ENCODE results near the gene N4BP3. TPM values are rescaled to one million over a fixed set of nuclear protein-coding genes. Genes with fewer than 3 reads are reported as not detected.

Gene N4BP3
- polyA plus RNA-seq, 1 experiment, result 0.04 TPM

- Histone ChIP-seq H3K27me3 (ENCODE audit: control insufficient read depth, insufficient read depth, low read length) (peaks cover under 1% of the 10 kb centered on the region; the same call in 1 of the 2 replicates), H3K4me3 (ENCODE audit: low read depth, low read length) (no peak overlapping the region), H3K36me3 (ENCODE audit: control insufficient read depth, insufficient read depth, low read length) (no peaks in the 10 kb centered on the region)
- ChIA-PET CTCF (no interaction called here), POLR2A (no interaction called here)
- no peak for TF ChIP-seq CTCF (IDR thresholded peaks at IDR 0.05; ENCODE audit: insufficient read depth, low read depth, low read length)
- no peak for DNase-seq (ENCODE audit: low read depth)
These were observed 9.0 kb downstream of the N4BP3 start for GRCh38 chr5:178122346-178122745.

- no peaks in the 10 kb centered on the region for H3K27me3 ChIP-seq (ENCODE audit: control insufficient read depth, insufficient read depth, low read length)
- TF ChIP-seq CTCF (IDR thresholded peaks at IDR 0.05; ENCODE audit: insufficient read depth, low read depth, low read length), result no peak
- no peak for DNase-seq (ENCODE audit: low read depth)
- H3K36me3 ChIP-seq (ENCODE audit: control insufficient read depth, insufficient read depth, low read length), result no peaks in the 10 kb centered on the region
- CTCF ChIA-PET, result interaction anchor here (0.5 to 1.3 kb wide), 4 partner anchors 18 to 48 kb away, joined by 3 to 4 read pairs (median 4); no protein-coding TSS in a partner anchor
- H3K4me3 ChIP-seq (ENCODE audit: low read depth, low read length), result no peak overlapping the region
- POLR2A ChIA-PET, result no interaction called here
These were observed 10.0 kb downstream of the N4BP3 start for GRCh38 chr5:178123094-178123965.

- Histone ChIP-seq H3K4me3 (ENCODE audit: low read depth, low read length) (no peak overlapping the region), H3K27me3 (ENCODE audit: control insufficient read depth, insufficient read depth, low read length) (no peaks in the 10 kb centered on the region), H3K36me3 (ENCODE audit: control insufficient read depth, insufficient read depth, low read length) (no peaks in the 10 kb centered on the region)
- DNase-seq (ENCODE audit: low read depth), result no peak
- no peak for TF ChIP-seq CTCF (IDR thresholded peaks at IDR 0.05; ENCODE audit: insufficient read depth, low read depth, low read length)
- ChIA-PET CTCF (interaction anchor here (0.5 to 1.5 kb wide), 5 partner anchors 9 to 49 kb away, joined by 3 to 6 read pairs (median 4); no protein-coding TSS in a partner anchor), POLR2A (no interaction called here)
These were observed 10.9 kb downstream of the N4BP3 start for GRCh38 chr5:178123966-178124925.

GRCh38 chr5:178125253-178125906 is 12.0 kb downstream of the N4BP3 start:
- Histone ChIP-seq H3K27me3 (ENCODE audit: control insufficient read depth, insufficient read depth, low read length) (no peaks in the 10 kb centered on the region), H3K36me3 (ENCODE audit: control insufficient read depth, insufficient read depth, low read length) (no peaks in the 10 kb centered on the region), H3K4me3 (ENCODE audit: low read depth, low read length) (no peak overlapping the region)
- POLR2A ChIA-PET, result no interaction called here
- CTCF ChIA-PET, result interaction anchor here (1.5 kb wide), 1 partner anchor 10 kb away, joined by 6 read pairs; no protein-coding TSS in a partner anchor
- no peak for TF ChIP-seq CTCF (IDR thresholded peaks at IDR 0.05; ENCODE audit: insufficient read depth, low read depth, low read length)
- no peak for DNase-seq (ENCODE audit: low read depth)
